ENCODE measurements around the gene XPR1. TPM values are rescaled to one million over a fixed set of nuclear protein-coding genes. Genes with fewer than 3 reads are reported as not detected.

The XPR1 gene
- total and polyA plus RNA-seq, 10 of the 15 experiments (the other 5 are each of a cell fraction or from before 2014, with no cell fraction given): 1.1 to 33.9 (median 11.3) TPM

GRCh38 chr1:180617774-180618395, 13.9 kb upstream of the XPR1 start:
- Histone ChIP-seq H3K4me2 (ENCODE audit: control insufficient read depth, insufficient read depth) (no peak overlapping the region), H3K36me3 (ENCODE audit: control insufficient read depth in 2 of 2, insufficient read depth in 2 of 2, low read length in 1 of 2) (no peaks in the 10 kb centered on the region), H3K9ac (ENCODE audit: control insufficient read depth, insufficient read depth, low read length) (no peak overlapping the region), H3K79me2 (ENCODE audit: control insufficient read depth, insufficient read depth, low read length) (no peaks in the 10 kb centered on the region), H3K27ac (ENCODE audit: control insufficient read depth, insufficient read depth) (no peak overlapping the region), H3K4me3 (no peak overlapping the region), H3K9me3 (replicated peaks; ENCODE audit: control insufficient read depth, insufficient read depth, low read length) (no peaks in the 10 kb centered on the region), H2AFZ (ENCODE audit: control insufficient read depth, low read depth, low read length) (no peak overlapping the region), H4K20me1 (ENCODE audit: control insufficient read depth, insufficient read depth) (no peaks in the 10 kb centered on the region), H3K4me1 (ENCODE audit: control insufficient read depth, insufficient read depth, low read length) (no peaks in the 10 kb centered on the region), H3K27me3 (replicated peaks in 1 of 2; ENCODE audit: control insufficient read depth in 2 of 2, insufficient read depth in 2 of 2, low read length in 1 of 2) (0 out of 4 replicates have a peak, but pooled peaks cover 0 to 3% of the 10 kb centered on the region in 2 experiments)
- ATAC-seq (no peak), FAIRE-seq (no peak), DNase-seq (ENCODE audit: low read depth, low spot score) (no peak)
- WGBS (ENCODE audit: insufficient coverage, insufficient replicate concordance, low lambda C conversion rate, missing lambda C conversion rate): 35% methylated on average over 4 of the region's 4 CpGs
- intact Hi-C loops (cut with micrococcal nuclease; ENCODE audit: unreplicated experiment): no loop called here
- SMC1A ChIA-PET (ENCODE audit: uncharacterized antibody, unreplicated experiment): interaction anchor here (1.1 to 1.9 kb wide), 5 partner anchors 8 to 189 kb away, joined by 3 to 5 read pairs (median 4); no protein-coding TSS in a partner anchor
- in situ Hi-C loops (cut with MboI): no loop called here
- BruUV-seq (replicated peaks): no TSS peak
- TF ChIP-seq SREBF1 (IDR thresholded peaks at IDR 0.05; ENCODE audit: low read length) (no peak), EP300 (IDR thresholded peaks at IDR 0.05; ENCODE audit: borderline replicate concordance in 1 of 2, control insufficient read depth in 1 of 2, low read depth in 2 of 2, low read length in 2 of 2) (no peak), SPI1 (IDR thresholded peaks at IDR 0.05; ENCODE audit: borderline replicate concordance, insufficient read depth, low read depth, low read length) (peak; percentile 40; the same call in 1 of the 2 replicates)
- POLR2A ChIA-PET: no interaction called here
- RAD21 ChIA-PET (ENCODE audit: unreplicated experiment): interaction anchor here (1.3 kb wide), 1 partner anchor 244 kb away, joined by 3 read pairs; no protein-coding TSS in a partner anchor
- CTCF ChIA-PET: interaction anchor here (1.0 to 1.2 kb wide), 2 partner anchors 11 to 24 kb away, joined by 3 read pairs; no protein-coding TSS in a partner anchor

- Histone ChIP-seq H3K9ac (ENCODE audit: control insufficient read depth, insufficient read depth, low read length) (no peak overlapping the region), H3K36me3 (ENCODE audit: control insufficient read depth in 2 of 2, insufficient read depth in 2 of 2, low read length in 1 of 2) (no peaks in the 10 kb centered on the region), H2AFZ (ENCODE audit: control insufficient read depth, low read depth, low read length) (no peak overlapping the region), H3K79me2 (ENCODE audit: control insufficient read depth, insufficient read depth, low read length) (no peaks in the 10 kb centered on the region), H3K27me3 (replicated peaks in 1 of 2; ENCODE audit: control insufficient read depth in 2 of 2, insufficient read depth in 2 of 2, low read length in 1 of 2) (0 out of 4 replicates have a peak, but pooled peaks cover 0 to 3% of the 10 kb centered on the region in 2 experiments), H3K9me3 (replicated peaks; ENCODE audit: control insufficient read depth, insufficient read depth, low read length) (no peaks in the 10 kb centered on the region), H4K20me1 (ENCODE audit: control insufficient read depth, insufficient read depth) (no peaks in the 10 kb centered on the region), H3K4me1 (ENCODE audit: control insufficient read depth, insufficient read depth, low read length) (no peaks in the 10 kb centered on the region), H3K27ac (ENCODE audit: control insufficient read depth, insufficient read depth) (no peak overlapping the region), H3K4me3 (no peak overlapping the region), H3K4me2 (ENCODE audit: control insufficient read depth, insufficient read depth) (no peak overlapping the region)
- 16% methylated on average over 4 of the region's 4 CpGs for WGBS (ENCODE audit: insufficient coverage, insufficient replicate concordance, low lambda C conversion rate, missing lambda C conversion rate)
- in situ Hi-C loops (cut with MboI) (no loop called here), intact Hi-C loops (cut with micrococcal nuclease; ENCODE audit: unreplicated experiment) (no loop called here)
- ATAC-seq (no peak), DNase-seq (ENCODE audit: low read depth, low spot score) (no peak), FAIRE-seq (no peak)
- SMC1A ChIA-PET (ENCODE audit: uncharacterized antibody, unreplicated experiment): interaction anchor here (1.2 to 1.6 kb wide), 3 partner anchors 10 to 241 kb away, joined by 3 to 6 read pairs (median 3); partner anchors contain the start of gene XPR1
- no TSS peak for BruUV-seq (replicated peaks)
- RAD21 ChIA-PET (ENCODE audit: unreplicated experiment): no interaction called here
- POLR2A ChIA-PET: no interaction called here
- CTCF ChIA-PET: interaction anchor here (1.4 to 3.9 kb wide), 2 partner anchors 13 to 242 kb away, joined by 3 to 18 read pairs; no protein-coding TSS in a partner anchor
- TF ChIP-seq CBX5 (IDR thresholded peaks at IDR 0.05; ENCODE audit: low read depth) (no peak), PBX3 (IDR thresholded peaks at IDR 0.05; ENCODE audit: insufficient replicate concordance, low read depth, low read length) (no peak), IRF4 (IDR thresholded peaks at IDR 0.05; ENCODE audit: low read depth, low read length) (no peak), ESRRA (IDR thresholded peaks at IDR 0.05; ENCODE audit: low read length) (no peak), MAX (IDR thresholded peaks at IDR 0.05; ENCODE audit: low read depth, low read length) (no peak), BACH1 (IDR thresholded peaks at IDR 0.05; ENCODE audit: borderline replicate concordance) (no peak), TAF1 (IDR thresholded peaks at IDR 0.05; ENCODE audit: borderline replicate concordance, low read depth, low read length) (no peak), RUNX3 (IDR thresholded peaks at IDR 0.05; ENCODE audit: low read length) (no peak), GABPA (IDR thresholded peaks at IDR 0.05; ENCODE audit: low read depth) (no peak), RAD51 (IDR thresholded peaks at IDR 0.05) (no peak), HCFC1 (IDR thresholded peaks at IDR 0.05; ENCODE audit: low read length) (no peak), DPF2 (IDR thresholded peaks at IDR 0.05) (no peak), KDM1A (IDR thresholded peaks at IDR 0.05; ENCODE audit: borderline replicate concordance) (no peak)
These were observed 11.2 kb upstream of the XPR1 start for GRCh38 chr1:180620581-180620980.
